HEK293T (cell line): Measurements from ENCODE around the gene MATN1.

Experiments used
- BHLHE40 ChIP-seq: fragments of 450-650 bp; IDR thresholded peaks from 2 replicates; pipeline ENCODE4 v1.6.1; 2016; ENCODE audit warnings: mild to moderate bottlenecking, moderate library complexity, borderline replicate concordance
- CTBP1 ChIP-seq: fragments of 450-650 bp; IDR thresholded peaks from 2 replicates; pipeline ENCODE4 v1.6.1; 2016; ENCODE audit warnings: borderline replicate concordance
- ELF4 ChIP-seq: fragments of 450-650 bp; IDR thresholded peaks from 2 replicates; pipeline ENCODE4 v1.6.1; 2017; ENCODE audit warnings: antibody characterized with exemption
- FOXA1 ChIP-seq: fragments of 450-650 bp; IDR thresholded peaks from 2 replicates; pipeline ENCODE4 v1.6.1; 2016; ENCODE audit warnings: mild to moderate bottlenecking
- FOXK2 ChIP-seq: fragments of 450-650 bp; IDR thresholded peaks from 2 replicates; pipeline ENCODE4 v1.6.1; 2016; ENCODE audit warnings: mild to moderate bottlenecking
- FOXM1 ChIP-seq: fragments of 450-650 bp; IDR thresholded peaks from 2 replicates; pipeline ENCODE4 v1.6.1; 2017; ENCODE audit warnings: mild to moderate bottlenecking, borderline replicate concordance
- HDGF ChIP-seq: fragments of 450-650 bp; IDR thresholded peaks from 2 replicates; pipeline ENCODE4 v1.6.1; 2017; ENCODE audit warnings: antibody characterized with exemption, borderline replicate concordance
- L3MBTL2 ChIP-seq: fragments of 450-650 bp; conservative IDR thresholded peaks from 2 replicates; pipeline ENCODE4 v1.6.1; 2016; ENCODE audit warnings: mild to moderate bottlenecking
- LEF1 ChIP-seq: fragments of 450-650 bp; IDR thresholded peaks from 2 replicates; pipeline ENCODE4 v1.6.1; 2017; ENCODE audit warnings: mild to moderate bottlenecking, borderline replicate concordance
- PKNOX1 ChIP-seq: fragments of 450-650 bp; IDR thresholded peaks from 2 replicates; pipeline ENCODE4 v1.6.1; 2016
- SP1 ChIP-seq: fragments of 450-650 bp; IDR thresholded peaks from 2 replicates; pipeline ENCODE4 v1.6.1; 2017
- SUZ12 ChIP-seq: fragments of 450-650 bp; IDR thresholded peaks from 2 replicates; pipeline ENCODE4 v1.6.1; 2016; ENCODE audit warnings: mild to moderate bottlenecking
- TARDBP ChIP-seq: fragments of 450-650 bp; IDR thresholded peaks from 2 replicates; pipeline ENCODE4 v1.6.1; 2016
- ZNF384 ChIP-seq: fragments of 450-650 bp; IDR thresholded peaks from 2 replicates; pipeline ENCODE4 v1.6.1; 2016

GRCh38 chr1:30699762-30700161, 23.6 kb downstream of the MATN1 start:
- no peak for TF ChIP-seq FOXM1
- TF ChIP-seq CTBP1, result no peak
- no peak for TF ChIP-seq BHLHE40
- no peak for TF ChIP-seq SP1
- no peak for TF ChIP-seq TARDBP
- TF ChIP-seq HDGF, result no peak
- TF ChIP-seq ZNF384, result no peak
- TF ChIP-seq FOXA1, result no peak
- no peak for TF ChIP-seq ELF4
- TF ChIP-seq L3MBTL2, result no peak
- TF ChIP-seq LEF1, result no peak
- TF ChIP-seq SUZ12, result no peak
- TF ChIP-seq FOXK2, result no peak
- TF ChIP-seq PKNOX1, result no peak
